SK-N-SH (cell line): Measurements from ENCODE around the gene GPRC5A. TPM values are rescaled to one million over a fixed set of nuclear protein-coding genes. Genes with fewer than 3 reads are reported as not detected.

Experiments used
- CTCF ChIA-PET: fragments of 300-600, 350-600 bp; formaldehyde crosslinking; extraction: SDS; loops from one replicate; lab custom pipeline; 2021; lab: Yijun Ruan, JAX
- POLR2A ChIA-PET: fragments of 350-600 bp; sonication (Branson Sonifier 250); formaldehyde crosslinking; extraction: SDS; loops from one replicate; lab custom pipeline; 2020; ENCODE audit warnings: antibody characterized with exemption, inconsistent platforms; lab: Yijun Ruan, JAX
- DNase-seq: peaks from one replicate; pipeline ENCODE4 v3.0.0; 2012
- H2AFZ ChIP-seq: fragments of 200-600 bp; sonication (generic); 2 replicates; pipeline ENCODE4 v1.8.1; 2016; ENCODE audit warnings: antibody characterized with exemption, mild to moderate bottlenecking, low read depth
- H3F3A ChIP-seq: fragments of 200-600 bp; sonication (generic); replicated peaks from 2 replicates; pipeline ENCODE3; 2016; ENCODE audit warnings: antibody characterized with exemption, mild to moderate bottlenecking; ENCODE audit not compliant: insufficient read depth
- H3K27ac ChIP-seq, 2 experiments: fragments of 200-500 bp in 1 of 2; fragments of 200-600 bp in 1 of 2; sonication (Bioruptor generic) in 1 of 2; sonication (generic), shearing (Covaris generic) in 1 of 2; 2 replicates each; pipeline versions ENCODE4 v1.5.1 to v1.6.1; 2014 to 2016; ENCODE audit warnings: low read depth in 2 of 2, inconsistent platforms in 1 of 2, low read length in 1 of 2, mild to moderate bottlenecking in 1 of 2, mixed read lengths in 1 of 2
- H3K27me3 ChIP-seq: fragments of 200-600 bp; sonication (generic), shearing (Covaris generic); 2 replicates; pipeline ENCODE4 v1.6.1; 2016; ENCODE audit warnings: mixed run types; ENCODE audit not compliant: insufficient read depth
- H3K36me3 ChIP-seq, 2 experiments: fragments of 200-500 bp in 1 of 2; fragments of 200-600 bp in 1 of 2; sonication (Bioruptor generic) in 1 of 2; sonication (generic) in 1 of 2; replicated peaks in 1 of 2; 2 replicates each; pipeline versions ENCODE3 to v1.5.1; 2014 to 2016; ENCODE audit warnings: low read length in 1 of 2, mild to moderate bottlenecking in 1 of 2; ENCODE audit not compliant: insufficient read depth in 2 of 2, control insufficient read depth in 1 of 2
- H3K4me1 ChIP-seq, 2 experiments: fragments of 200-500 bp in 1 of 2; fragments of 200-600 bp in 1 of 2; sonication (Bioruptor generic) in 1 of 2; sonication (generic), shearing (Covaris generic) in 1 of 2; 2 replicates each; pipeline versions ENCODE4 v1.5.1 to v1.6.1; 2014 to 2016; ENCODE audit warnings: low read depth in 1 of 2, low read length in 1 of 2, mixed run types in 1 of 2; ENCODE audit not compliant: insufficient read depth in 2 of 2, control insufficient read depth in 1 of 2
- H3K4me2 ChIP-seq: fragments of 200-600 bp; sonication (generic), shearing (Covaris generic); 2 replicates; pipeline ENCODE4 v1.6.1; 2017; ENCODE audit warnings: mixed run types
- H3K4me3 ChIP-seq, 2 experiments: fragments of 200-500 bp in 1 of 2; fragments of 200-600 bp in 1 of 2; sonication (Bioruptor generic) in 1 of 2; sonication (generic), shearing (Covaris generic) in 1 of 2; 2 replicates each; pipeline versions ENCODE4 v1.5.1 to v1.8.1; 2014 to 2016; ENCODE audit warnings: low read depth in 2 of 2, inconsistent platforms in 1 of 2, low read length in 1 of 2, mild to moderate bottlenecking in 1 of 2, mixed read lengths in 1 of 2, moderate library complexity in 1 of 2
- H3K79me2 ChIP-seq: fragments of 200-600 bp; sonication (generic); 2 replicates; pipeline ENCODE4 v1.8.1; 2017; ENCODE audit warnings: mild to moderate bottlenecking; ENCODE audit not compliant: insufficient read depth
- H3K9ac ChIP-seq: fragments of 200-600 bp; sonication (generic); 2 replicates; pipeline ENCODE4 v1.6.1; 2017; ENCODE audit warnings: mixed run types
- H3K9me2 ChIP-seq: fragments of 200-600 bp; sonication (generic); 2 replicates; pipeline ENCODE4 v1.6.1; 2017; ENCODE audit warnings: mixed run types
- H3K9me3 ChIP-seq: fragments of 200-600 bp; sonication (generic); 2 replicates; pipeline ENCODE4 v1.6.1; 2017; ENCODE audit warnings: mixed run types, mild to moderate bottlenecking, moderate library complexity
- H4K20me1 ChIP-seq: fragments of 200-600 bp; sonication (generic); 2 replicates; pipeline ENCODE4 v1.6.1; 2017; ENCODE audit warnings: mild to moderate bottlenecking, mixed run types; ENCODE audit not compliant: insufficient read depth
- CHD2 ChIP-seq: fragments of 150-350 bp; IDR thresholded peaks from 2 replicates; pipeline ENCODE4 v1.6.1; 2018; ENCODE audit warnings: low read length; ENCODE audit not compliant: partially characterized antibody
- EP300 ChIP-seq, 2 experiments: IDR thresholded peaks; 2 replicates each; pipeline versions ENCODE4 v1.4.0 to v1.6.1; 2012; ENCODE audit warnings: borderline replicate concordance in 1 of 2, low read depth in 1 of 2, low read length in 1 of 2
- GATA2 ChIP-seq: sonication (generic); formaldehyde crosslinking; IDR thresholded peaks from 2 replicates; pipeline ENCODE4 v1.5.0; 2020; ENCODE audit warnings: mild to moderate bottlenecking, missing genetic modification reagents
- JUND ChIP-seq: IDR thresholded peaks from 2 replicates; pipeline ENCODE4 v1.4.0; 2012
- MEF2A ChIP-seq: IDR thresholded peaks from 2 replicates; pipeline ENCODE4 v1.4.0; 2012; ENCODE audit warnings: low read depth, borderline replicate concordance
- MXI1 ChIP-seq: IDR thresholded peaks from 2 replicates; pipeline ENCODE4 v1.6.1; 2012; ENCODE audit warnings: mild to moderate bottlenecking, low read depth, low read length, improper control_type of control experiment
- RFX5 ChIP-seq: IDR thresholded peaks from 2 replicates; pipeline ENCODE4 v1.6.1; 2012; ENCODE audit warnings: mild to moderate bottlenecking, improper control_type of control experiment, low read length
- RXRA ChIP-seq: IDR thresholded peaks from 2 replicates; pipeline ENCODE4 v1.4.0; 2012; ENCODE audit warnings: low read depth, mild to moderate bottlenecking, borderline replicate concordance
- SMC3 ChIP-seq: IDR thresholded peaks from 2 replicates; pipeline ENCODE4 v1.6.1; 2012; ENCODE audit warnings: low read depth, low read length, improper control_type of control experiment
- TCF12 ChIP-seq: IDR thresholded peaks from 2 replicates; pipeline ENCODE4 v1.4.0; 2012
- TEAD4 ChIP-seq: IDR thresholded peaks from 2 replicates; pipeline ENCODE4 v1.4.0; 2012; ENCODE audit warnings: mild to moderate bottlenecking, borderline replicate concordance; ENCODE audit not compliant: insufficient read depth
- USF1 ChIP-seq: IDR thresholded peaks from 2 replicates; pipeline ENCODE4 v1.4.0; 2012; ENCODE audit warnings: low read depth, borderline replicate concordance
- YY1 ChIP-seq: IDR thresholded peaks from 2 replicates; pipeline ENCODE4 v1.4.0; 2012; ENCODE audit warnings: low read depth, mild to moderate bottlenecking
- WGBS: methylation state at CpG from one replicate; pipeline ENCODE4 v1.1.6; 2017; ENCODE audit warnings: low lambda C conversion rate; 5-methylcytosine and 5-hydroxymethylcytosine counted together
- polyA plus RNA-seq, 3 experiments: library from polyadenylated mRNA; depleted of rRNA; stranded (reverse); fragments of >200 nt; gene quantifications; 2 replicates each; pipeline ENCODE4 v1.2.3, GENCODE V29; 2012
- TF ChIP-seq, protein P1 (sequence below): IDR thresholded peaks from 2 replicates; pipeline ENCODE4 v1.6.1; 2012; ENCODE audit warnings: mild to moderate bottlenecking, low read depth, low read length, moderate library complexity
- TF ChIP-seq, protein P2 (sequence below): IDR thresholded peaks from 2 replicates; pipeline ENCODE4; 2012
- TF ChIP-seq, protein P3 (sequence below): fragments of 200-600 bp; sonication (generic); IDR thresholded peaks from 2 replicates; pipeline ENCODE4 v1.6.1; 2017; ENCODE audit warnings: antibody characterized with exemption, mild to moderate bottlenecking, moderate library complexity

The GPRC5A gene
- polyA plus RNA-seq, 1 of the 3 experiments (the other 2 are of a cell fraction): 12.7 TPM

GRCh38 chr12:12939888-12940287 lies 48.5 kb downstream of the GPRC5A start (continued):
- TF ChIP-seq USF1: no peak

DNA sequence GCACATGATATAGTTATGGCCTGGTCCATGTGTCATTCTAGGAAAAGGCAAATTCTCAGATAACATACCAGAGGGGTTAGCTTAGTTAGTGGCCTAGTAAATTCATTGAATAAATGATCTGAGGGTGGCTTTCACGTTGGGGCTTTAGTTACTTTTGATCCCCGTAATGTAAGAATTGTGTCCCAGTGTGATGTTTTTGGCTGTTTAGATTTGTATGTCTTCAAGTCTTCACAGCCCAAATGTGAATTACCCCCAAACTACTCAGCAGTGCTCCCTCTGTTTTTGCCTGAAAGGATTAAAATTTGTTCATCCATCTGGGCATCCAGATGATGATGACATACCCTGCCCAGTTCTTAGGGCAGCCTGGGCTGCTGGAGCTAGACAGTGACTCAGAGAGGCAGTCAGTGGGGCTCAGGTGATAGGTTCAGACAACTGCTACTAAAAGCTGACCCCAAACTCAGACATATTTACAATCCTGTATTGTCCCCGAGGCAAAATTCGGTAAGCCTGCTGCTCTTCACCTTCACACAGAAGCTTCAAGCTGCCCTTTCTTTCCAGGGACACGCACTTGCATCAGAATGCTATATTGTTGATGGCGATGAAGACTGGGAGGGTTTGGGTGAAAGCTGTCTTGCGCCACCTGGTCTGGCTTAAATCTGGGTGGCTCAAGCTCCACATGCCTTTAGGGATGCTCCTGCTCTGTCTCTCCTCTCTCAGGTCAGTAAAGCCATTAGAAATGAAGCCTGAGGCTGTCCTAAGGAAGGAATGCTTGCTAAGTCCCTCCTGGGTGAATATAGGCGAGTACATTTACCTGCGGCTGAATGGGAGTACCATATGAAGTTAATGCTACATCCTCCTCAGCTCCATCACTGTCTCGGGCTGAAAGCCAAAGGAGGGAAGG lies 50.3 kb downstream of the GPRC5A start:
- Histone ChIP-seq H3K4me2 (no peak overlapping the region), H3F3A (no peaks in the 10 kb centered on the region), H3K27me3 (no peaks in the 10 kb centered on the region), H3K9ac (no peak overlapping the region), H2AFZ (no peak overlapping the region), H3K4me3 (no peak overlapping the region), H4K20me1 (no peaks in the 10 kb centered on the region), H3K36me3 (no peaks in the 10 kb centered on the region), H3K27ac (no peak overlapping the region), H3K9me3 (no peaks in the 10 kb centered on the region), H3K9me2 (no peaks in the 10 kb centered on the region), H3K79me2 (no peaks in the 10 kb centered on the region), H3K4me1 (no peaks in the 10 kb centered on the region)
- TF ChIP-seq, protein P1, sequence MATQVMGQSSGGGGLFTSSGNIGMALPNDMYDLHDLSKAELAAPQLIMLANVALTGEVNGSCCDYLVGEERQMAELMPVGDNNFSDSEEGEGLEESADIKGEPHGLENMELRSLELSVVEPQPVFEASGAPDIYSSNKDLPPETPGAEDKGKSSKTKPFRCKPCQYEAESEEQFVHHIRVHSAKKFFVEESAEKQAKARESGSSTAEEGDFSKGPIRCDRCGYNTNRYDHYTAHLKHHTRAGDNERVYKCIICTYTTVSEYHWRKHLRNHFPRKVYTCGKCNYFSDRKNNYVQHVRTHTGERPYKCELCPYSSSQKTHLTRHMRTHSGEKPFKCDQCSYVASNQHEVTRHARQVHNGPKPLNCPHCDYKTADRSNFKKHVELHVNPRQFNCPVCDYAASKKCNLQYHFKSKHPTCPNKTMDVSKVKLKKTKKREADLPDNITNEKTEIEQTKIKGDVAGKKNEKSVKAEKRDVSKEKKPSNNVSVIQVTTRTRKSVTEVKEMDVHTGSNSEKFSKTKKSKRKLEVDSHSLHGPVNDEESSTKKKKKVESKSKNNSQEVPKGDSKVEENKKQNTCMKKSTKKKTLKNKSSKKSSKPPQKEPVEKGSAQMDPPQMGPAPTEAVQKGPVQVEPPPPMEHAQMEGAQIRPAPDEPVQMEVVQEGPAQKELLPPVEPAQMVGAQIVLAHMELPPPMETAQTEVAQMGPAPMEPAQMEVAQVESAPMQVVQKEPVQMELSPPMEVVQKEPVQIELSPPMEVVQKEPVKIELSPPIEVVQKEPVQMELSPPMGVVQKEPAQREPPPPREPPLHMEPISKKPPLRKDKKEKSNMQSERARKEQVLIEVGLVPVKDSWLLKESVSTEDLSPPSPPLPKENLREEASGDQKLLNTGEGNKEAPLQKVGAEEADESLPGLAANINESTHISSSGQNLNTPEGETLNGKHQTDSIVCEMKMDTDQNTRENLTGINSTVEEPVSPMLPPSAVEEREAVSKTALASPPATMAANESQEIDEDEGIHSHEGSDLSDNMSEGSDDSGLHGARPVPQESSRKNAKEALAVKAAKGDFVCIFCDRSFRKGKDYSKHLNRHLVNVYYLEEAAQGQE: no peak
- TF ChIP-seq MXI1 (no peak), CHD2 (no peak), TEAD4 (no peak), JUND (no peak), SMC3 (no peak)
- 74% methylated on average over 10 of the region's 10 CpGs for WGBS
- ChIA-PET POLR2A (no interaction called here), CTCF (interaction anchor here (0.8 to 1.5 kb wide), 3 partner anchors 26 to 313 kb away, joined by 3 to 6 read pairs (median 3); no protein-coding TSS in a partner anchor)
- DNase-seq: no peak

DNA sequence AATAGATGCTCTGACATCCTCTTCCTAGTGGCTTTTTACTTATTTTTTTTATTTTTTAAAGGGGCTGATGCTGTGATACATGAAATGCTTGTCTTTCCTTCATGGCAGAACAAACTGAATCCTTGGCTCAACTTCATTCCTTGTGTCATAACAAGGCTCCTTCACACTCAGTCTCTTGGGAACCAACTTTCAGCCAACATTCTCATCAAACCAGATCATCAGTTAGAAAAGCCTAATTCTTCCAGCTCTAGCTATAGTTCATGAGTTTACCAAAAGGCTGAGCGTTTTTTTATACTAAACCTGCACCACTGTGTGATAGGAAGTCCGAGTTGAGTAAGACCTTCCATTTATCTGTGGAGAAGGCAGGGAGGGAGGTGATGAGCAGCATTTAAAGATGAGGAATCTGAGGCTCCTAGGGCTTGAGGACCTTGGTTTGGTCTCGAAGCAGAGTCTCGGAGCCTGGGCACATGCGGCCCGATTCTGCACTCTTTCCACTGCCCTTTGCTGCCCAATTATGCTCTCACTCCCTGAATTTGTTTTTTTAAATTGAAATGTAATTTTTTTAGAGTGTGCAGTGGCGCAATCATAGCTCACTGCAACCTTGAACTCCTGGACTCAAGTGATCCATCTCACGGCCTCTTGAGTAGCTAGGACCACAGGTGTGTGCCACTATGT lies 52.4 kb downstream of the GPRC5A start:
- H3K9me2 ChIP-seq: no peaks in the 10 kb centered on the region
- H3K9ac ChIP-seq: no peak overlapping the region
- no peak overlapping the region for H3K4me3 ChIP-seq
- POLR2A ChIA-PET: interaction anchor here (0.6 kb wide), 1 partner anchor 27 kb away, joined by 3 read pairs; no protein-coding TSS in a partner anchor
- H3K27ac ChIP-seq: no peak overlapping the region
- no peaks in the 10 kb centered on the region for H3K36me3 ChIP-seq
- no peaks in the 10 kb centered on the region for H3K27me3 ChIP-seq
- H3K4me2 ChIP-seq: no peak overlapping the region
- no peaks in the 10 kb centered on the region for H4K20me1 ChIP-seq
- no peaks in the 10 kb centered on the region for H3K79me2 ChIP-seq
- CTCF ChIA-PET: interaction anchor here (1.2 to 1.4 kb wide), 2 partner anchors 27 kb away, joined by 3 to 4 read pairs; no protein-coding TSS in a partner anchor
- no peaks in the 10 kb centered on the region for H3K9me3 ChIP-seq
- DNase-seq: no peak
- no peak overlapping the region for H2AFZ ChIP-seq
- WGBS: 83% methylated on average over 8 of the region's 8 CpGs
- H3K4me1 ChIP-seq: no peaks in the 10 kb centered on the region
- H3F3A ChIP-seq: no peaks in the 10 kb centered on the region
- TF ChIP-seq YY1 (no peak), RXRA (no peak), SMC3 (no peak), RFX5 (no peak), TCF12 (no peak), TEAD4 (no peak), GATA2 (CRISPR knock-in tag) (no peak), EP300 (IDR thresholded peaks at IDR 0.05; ENCODE audit: borderline replicate concordance in 1 of 2, low read depth in 1 of 2, low read length in 1 of 2) (no peak), MEF2A (no peak), CHD2 (no peak)
- TF ChIP-seq, protein P2, sequence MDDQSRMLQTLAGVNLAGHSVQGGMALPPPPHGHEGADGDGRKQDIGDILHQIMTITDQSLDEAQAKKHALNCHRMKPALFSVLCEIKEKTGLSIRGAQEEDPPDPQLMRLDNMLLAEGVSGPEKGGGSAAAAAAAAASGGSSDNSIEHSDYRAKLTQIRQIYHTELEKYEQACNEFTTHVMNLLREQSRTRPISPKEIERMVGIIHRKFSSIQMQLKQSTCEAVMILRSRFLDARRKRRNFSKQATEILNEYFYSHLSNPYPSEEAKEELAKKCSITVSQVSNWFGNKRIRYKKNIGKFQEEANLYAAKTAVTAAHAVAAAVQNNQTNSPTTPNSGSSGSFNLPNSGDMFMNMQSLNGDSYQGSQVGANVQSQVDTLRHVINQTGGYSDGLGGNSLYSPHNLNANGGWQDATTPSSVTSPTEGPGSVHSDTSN: no peak
- TF ChIP-seq, protein P3, sequence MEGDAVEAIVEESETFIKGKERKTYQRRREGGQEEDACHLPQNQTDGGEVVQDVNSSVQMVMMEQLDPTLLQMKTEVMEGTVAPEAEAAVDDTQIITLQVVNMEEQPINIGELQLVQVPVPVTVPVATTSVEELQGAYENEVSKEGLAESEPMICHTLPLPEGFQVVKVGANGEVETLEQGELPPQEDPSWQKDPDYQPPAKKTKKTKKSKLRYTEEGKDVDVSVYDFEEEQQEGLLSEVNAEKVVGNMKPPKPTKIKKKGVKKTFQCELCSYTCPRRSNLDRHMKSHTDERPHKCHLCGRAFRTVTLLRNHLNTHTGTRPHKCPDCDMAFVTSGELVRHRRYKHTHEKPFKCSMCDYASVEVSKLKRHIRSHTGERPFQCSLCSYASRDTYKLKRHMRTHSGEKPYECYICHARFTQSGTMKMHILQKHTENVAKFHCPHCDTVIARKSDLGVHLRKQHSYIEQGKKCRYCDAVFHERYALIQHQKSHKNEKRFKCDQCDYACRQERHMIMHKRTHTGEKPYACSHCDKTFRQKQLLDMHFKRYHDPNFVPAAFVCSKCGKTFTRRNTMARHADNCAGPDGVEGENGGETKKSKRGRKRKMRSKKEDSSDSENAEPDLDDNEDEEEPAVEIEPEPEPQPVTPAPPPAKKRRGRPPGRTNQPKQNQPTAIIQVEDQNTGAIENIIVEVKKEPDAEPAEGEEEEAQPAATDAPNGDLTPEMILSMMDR: no peak
